IMR-90 (cell line): ENCODE results near the gene NGEF. TPM values are rescaled to one million over a fixed set of nuclear protein-coding genes. Genes with fewer than 3 reads are reported as not detected.

ENCODE experiments used
- ATAC-seq: fragments of 200-7000 bp; cut with Tn5 transposase; 2 replicates; pipeline ENCODE4 v1.9.1; 2020; ENCODE audit warnings: low read depth, mild to moderate bottlenecking, moderate library complexity
- BruUV-seq: library from RNA; stranded (reverse); fragments of 400-500 nt; replicated peaks from 2 replicates; lab custom pipeline; 2021; lab: Mats Ljungman, UMichigan
- CTCF ChIA-PET: fragments of 300-600 bp; formaldehyde crosslinking; extraction: SDS; loops from one replicate; lab custom pipeline; 2021; ENCODE audit warnings: antibody characterized with exemption; lab: Yijun Ruan, JAX
- POLR2A ChIA-PET: fragments of 300-600 bp; sonication (Branson Sonifier 250); formaldehyde crosslinking; loops from one replicate; lab custom pipeline; 2022; ENCODE audit warnings: antibody characterized with exemption; ENCODE audit not compliant: unreplicated experiment; lab: Charles Lee
- DNase-seq: peaks from one replicate; pipeline ENCODE4 v3.0.0; 2013
- H2AFZ ChIP-seq: replicated peaks from 2 replicates; pipeline ENCODE3; 2013; ENCODE audit warnings: low read length, mild to moderate bottlenecking; ENCODE audit not compliant: poor library complexity
- H2AK5ac ChIP-seq: 2 replicates; pipeline ENCODE4 v1.6.1; 2013; ENCODE audit warnings: low read depth, low read length, inconsistent platforms
- H2AK9ac ChIP-seq: replicated peaks from 2 replicates; pipeline ENCODE3; 2013; ENCODE audit warnings: mild to moderate bottlenecking, low read depth, low read length, moderate library complexity; ENCODE audit not compliant: poor library complexity
- H2BK120ac ChIP-seq: 2 replicates; pipeline ENCODE4 v1.6.1; 2013; ENCODE audit warnings: low read depth, low read length, inconsistent platforms
- H2BK15ac ChIP-seq: 3 replicates; pipeline ENCODE4 v1.6.1; 2013; ENCODE audit warnings: low read depth, low read length, inconsistent platforms
- H2BK20ac ChIP-seq: 2 replicates; pipeline ENCODE4 v1.6.1; 2013; ENCODE audit warnings: low read depth, mild to moderate bottlenecking, inconsistent platforms, low read length, moderate library complexity
- H2BK5ac ChIP-seq: 2 replicates; pipeline ENCODE4 v1.6.1; 2013; ENCODE audit warnings: mild to moderate bottlenecking, low read depth, low read length, inconsistent platforms; ENCODE audit not compliant: poor library complexity, severe bottlenecking
- H3K14ac ChIP-seq: replicated peaks from 2 replicates; pipeline ENCODE4 v1.6.1; 2013; ENCODE audit warnings: low read depth, low read length, inconsistent platforms
- H3K18ac ChIP-seq: 2 replicates; pipeline ENCODE4 v1.6.1; 2013; ENCODE audit warnings: low read depth, low read length, control low read depth
- H3K23ac ChIP-seq: 2 replicates; pipeline ENCODE4 v1.6.1; 2013; ENCODE audit warnings: low read depth, low read length, inconsistent platforms
- H3K27ac ChIP-seq: 2 replicates; pipeline ENCODE4 v1.5.1; 2013; ENCODE audit warnings: mild to moderate bottlenecking, control low read depth, low read length; ENCODE audit not compliant: insufficient read depth
- H3K27me3 ChIP-seq: 2 replicates; pipeline ENCODE4 v1.6.1; 2013; ENCODE audit warnings: low read length; ENCODE audit not compliant: control insufficient read depth, insufficient read depth
- H3K36me3 ChIP-seq: 2 replicates; pipeline ENCODE4 v1.6.1; 2013; ENCODE audit warnings: low read length, mixed read lengths; ENCODE audit not compliant: control insufficient read depth, insufficient read depth
- H3K4ac ChIP-seq: 2 replicates; pipeline ENCODE4 v1.6.1; 2013; ENCODE audit warnings: low read depth, low read length, inconsistent platforms
- H3K4me1 ChIP-seq: 2 replicates; pipeline ENCODE4 v1.6.1; 2013; ENCODE audit warnings: low read length, mixed read lengths; ENCODE audit not compliant: control insufficient read depth, insufficient read depth
- H3K4me2 ChIP-seq: 2 replicates; pipeline ENCODE4 v1.6.1; 2013; ENCODE audit warnings: low read depth, mild to moderate bottlenecking, control low read depth, low read length, moderate library complexity
- H3K4me3 ChIP-seq: 2 replicates; pipeline ENCODE4 v1.5.1; 2013; ENCODE audit warnings: low read depth, mild to moderate bottlenecking, control low read depth, low read length, moderate library complexity; ENCODE audit not compliant: insufficient read depth
- H3K56ac ChIP-seq: 2 replicates; pipeline ENCODE4 v1.6.1; 2013; ENCODE audit warnings: low read length, inconsistent platforms; ENCODE audit not compliant: insufficient read depth; ENCODE audit errors: extremely low read depth
- H3K79me1 ChIP-seq, 2 experiments: 2 replicates each; pipeline ENCODE4 v1.6.1; 2013; ENCODE audit warnings: low read length in 2 of 2, inconsistent platforms in 1 of 2, low read depth in 1 of 2
- H3K9ac ChIP-seq: 2 replicates; pipeline ENCODE4 v1.6.1; 2013; ENCODE audit warnings: low read depth, low read length, control low read depth
- H3K9me1 ChIP-seq: 2 replicates; pipeline ENCODE4 v1.6.1; 2013; ENCODE audit warnings: low read length, inconsistent platforms; ENCODE audit not compliant: insufficient read depth
- H3K9me3 ChIP-seq: 2 replicates; pipeline ENCODE4 v1.6.1; 2013; ENCODE audit warnings: low read length; ENCODE audit not compliant: control insufficient read depth, insufficient read depth
- H4K20me1 ChIP-seq: 2 replicates; pipeline ENCODE4 v1.6.1; 2013; ENCODE audit warnings: low read length, inconsistent platforms; ENCODE audit not compliant: insufficient read depth
- H4K5ac ChIP-seq: 2 replicates; pipeline ENCODE4 v1.6.1; 2013; ENCODE audit warnings: mild to moderate bottlenecking, low read depth, low read length, control low read depth
- H4K8ac ChIP-seq, 2 experiments: 2 replicates each; pipeline ENCODE4 v1.6.1; 2013; ENCODE audit warnings: low read depth in 2 of 2, low read length in 2 of 2, control low read depth in 1 of 2, inconsistent platforms in 1 of 2
- H4K91ac ChIP-seq: 2 replicates; pipeline ENCODE4 v1.6.1; 2013; ENCODE audit warnings: low read depth, low read length, inconsistent platforms; ENCODE audit not compliant: insufficient read depth
- BHLHE40 ChIP-seq: fragments of 150-350 bp; IDR thresholded peaks from 2 replicates; pipeline ENCODE4 v1.6.1; 2016; ENCODE audit warnings: mild to moderate bottlenecking, low read depth, low read length
- CEBPB ChIP-seq: IDR thresholded peaks from 2 replicates; pipeline ENCODE4 v1.6.1; 2012; ENCODE audit warnings: low read depth, low read length, improper control_type of control experiment
- CHD1 ChIP-seq: IDR thresholded peaks from 2 replicates; pipeline ENCODE4 v1.6.1; 2012; ENCODE audit warnings: low read depth, low read length, improper control_type of control experiment
- CTCF ChIP-seq: conservative IDR thresholded peaks from 2 replicates; pipeline ENCODE4 v1.5.1; 2012; ENCODE audit warnings: mild to moderate bottlenecking, low read depth, low read length, improper control_type of control experiment
- MAFK ChIP-seq: IDR thresholded peaks from 2 replicates; pipeline ENCODE4 v1.6.1; 2012; ENCODE audit warnings: low read depth, low read length, improper control_type of control experiment
- MAZ ChIP-seq: IDR thresholded peaks from 2 replicates; pipeline ENCODE4 v1.6.1; 2012; ENCODE audit warnings: low read depth, mild to moderate bottlenecking, low read length, improper control_type of control experiment, moderate library complexity, borderline replicate concordance
- NFE2L2 ChIP-seq: fragments of 150-350 bp; IDR thresholded peaks from 2 replicates; pipeline ENCODE4 v1.6.1; 2016; ENCODE audit warnings: low read depth, mild to moderate bottlenecking, low read length
- POLR2A ChIP-seq: IDR thresholded peaks from 2 replicates; pipeline ENCODE4 v1.6.1; 2012; ENCODE audit warnings: mild to moderate bottlenecking, low read depth, low read length
- RCOR1 ChIP-seq: IDR thresholded peaks from 2 replicates; pipeline ENCODE4 v1.6.1; 2012; ENCODE audit warnings: mild to moderate bottlenecking, low read length, improper control_type of control experiment; ENCODE audit not compliant: insufficient replicate concordance
- RFX5 ChIP-seq: IDR thresholded peaks from 2 replicates; pipeline ENCODE4 v1.8.0; 2012; ENCODE audit warnings: low read depth, mild to moderate bottlenecking, low read length, moderate library complexity
- USF2 ChIP-seq: fragments of 150-350 bp; IDR thresholded peaks from 2 replicates; pipeline ENCODE4 v1.6.1; 2017; ENCODE audit warnings: mild to moderate bottlenecking, antibody characterized with exemption, low read length, low read depth
- WGBS, 2 experiments: methylation state at CpG; one replicate each; pipeline versions ENCODE4 v1.1.5 to v1.1.7; 2013; ENCODE audit warnings: missing lambda C conversion rate in 2 of 2; ENCODE audit not compliant: insufficient read length in 1 of 2; ENCODE audit errors: extremely low coverage in 2 of 2; 5-methylcytosine and 5-hydroxymethylcytosine counted together
- dilution Hi-C: fragments of 300-500 bp; cut with HindIII; formaldehyde crosslinking; loops from one replicate; pipeline ENCODE4 v1.14.3; 2018; ENCODE audit warnings: low sequenced_read_pairs; ENCODE audit not compliant: unreplicated experiment
- in situ Hi-C: fragments of 300-500 bp; cut with MboI; formaldehyde crosslinking; loops from 3 replicates; pipeline ENCODE4 v1.14.3; 2019; ENCODE audit warnings: low sequenced_read_pairs, inconsistent platforms, mixed read lengths
- intact Hi-C: fragments of 100-400 bp; cut with micrococcal nuclease; formaldehyde crosslinking; loops from 2 replicates; pipeline ENCODE4 v1.10.0; 2022
- polyA plus RNA-seq, 3 experiments: library from polyadenylated mRNA; depleted of rRNA; stranded (reverse); fragments of >200 nt; gene quantifications; 2 replicates each; pipeline ENCODE4 v1.2.3, GENCODE V29; 2012; ENCODE audit warnings: low replicate concordance in 1 of 3
- total RNA-seq: library from RNA; depleted of rRNA; stranded (reverse); fragments of >200 nt; gene quantifications from 2 replicates; pipeline ENCODE4 v1.2.3, GENCODE V29; 2012
- TF ChIP-seq, protein P1 (sequence below): fragments of 150-350 bp; IDR thresholded peaks from 2 replicates; pipeline ENCODE4 v1.6.1; 2016; ENCODE audit warnings: low read depth, mild to moderate bottlenecking, low read length, moderate library complexity, borderline replicate concordance

NGEF gene
- total and polyA plus RNA-seq, 2 of the 4 experiments (the other 2 are of a cell fraction) = 1.1 to 1.7 TPM

- WGBS, 2 experiments = no CpG with 5 or more reads among the region's 8 CpGs
- no peak overlapping the region for H3K27ac ChIP-seq
These were observed 71.7 kb downstream of the NGEF start for GRCh38 chr2:232941400-232941799.

More at GRCh38 chr2:232941400-232941799, 71.7 kb downstream of the NGEF start:
- Histone ChIP-seq H3K27me3 (peaks cover 5% of the 10 kb centered on the region), H3K79me1 (no peaks in the 10 kb centered on the region), H3K4ac (no peak overlapping the region), H4K5ac (no peak overlapping the region), H4K91ac (no peak overlapping the region), H2AK5ac (no peak overlapping the region), H2AFZ (no peak overlapping the region), H3K4me1 (no peaks in the 10 kb centered on the region), H4K8ac (no peak overlapping the region), H2AK9ac (no peak overlapping the region), H3K4me3 (no peak overlapping the region), H2BK20ac (no peak overlapping the region), H3K9me1 (no peaks in the 10 kb centered on the region), H3K14ac (no peak overlapping the region), H3K23ac (no peak overlapping the region), H4K20me1 (no peaks in the 10 kb centered on the region), H3K9ac (no peak overlapping the region), H3K9me3 (peaks cover 2% of the 10 kb centered on the region; the same call in 1 of the 2 replicates), H2BK5ac (no peak overlapping the region), H3K18ac (no peak overlapping the region), H3K36me3 (no peaks in the 10 kb centered on the region), H2BK120ac (no peak overlapping the region), H3K4me2 (no peak overlapping the region), H2BK15ac (no peak overlapping the region), H3K56ac (no peak overlapping the region)
- BruUV-seq = no TSS peak
- in situ Hi-C loops (no loop called here), intact Hi-C loops (no loop called here), dilution Hi-C loops (no loop called here)
- ATAC-seq (no peak), DNase-seq (no peak)
- TF ChIP-seq NFE2L2 (no peak), RFX5 (no peak), RCOR1 (no peak), BHLHE40 (no peak), CEBPB (no peak), USF2 (no peak), MAFK (no peak), POLR2A (no peak), CHD1 (no peak), MAZ (no peak), CTCF (no peak)
- TF ChIP-seq, protein P1, sequence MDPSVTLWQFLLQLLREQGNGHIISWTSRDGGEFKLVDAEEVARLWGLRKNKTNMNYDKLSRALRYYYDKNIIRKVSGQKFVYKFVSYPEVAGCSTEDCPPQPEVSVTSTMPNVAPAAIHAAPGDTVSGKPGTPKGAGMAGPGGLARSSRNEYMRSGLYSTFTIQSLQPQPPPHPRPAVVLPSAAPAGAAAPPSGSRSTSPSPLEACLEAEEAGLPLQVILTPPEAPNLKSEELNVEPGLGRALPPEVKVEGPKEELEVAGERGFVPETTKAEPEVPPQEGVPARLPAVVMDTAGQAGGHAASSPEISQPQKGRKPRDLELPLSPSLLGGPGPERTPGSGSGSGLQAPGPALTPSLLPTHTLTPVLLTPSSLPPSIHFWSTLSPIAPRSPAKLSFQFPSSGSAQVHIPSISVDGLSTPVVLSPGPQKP = no peak
- POLR2A ChIA-PET = no interaction called here
- CTCF ChIA-PET = no interaction called here
